OCI-LY3 (cell line): ENCODE results near the gene LPCAT1.

Experiments used
- H2AFZ ChIP-seq: fragments of 200-600, 300-600 bp; shearing (Covaris generic); 2 replicates; pipeline ENCODE4 v1.6.0; 2014; ENCODE audit warnings: antibody characterized with exemption, low read depth, low read length
- H3K27ac ChIP-seq: fragments of 200-600, 300-600 bp; sonication (generic); 2 replicates; pipeline ENCODE4 v1.5.1; 2014; ENCODE audit warnings: mild to moderate bottlenecking, low read length, moderate library complexity, mixed read lengths
- H3K27me3 ChIP-seq: fragments of 200-600, 300-600 bp; sonication (generic); 2 replicates; pipeline ENCODE4 v1.6.1; 2014; ENCODE audit warnings: low read depth, low read length, mixed read lengths
- H3K36me3 ChIP-seq: fragments of 200-600, 300-600 bp; sonication (generic); replicated peaks from 2 replicates; pipeline ENCODE3; 2014; ENCODE audit warnings: low read depth, low read length, mixed read lengths
- H3K4me1 ChIP-seq: fragments of 300-600, 200-600 bp; sonication (generic); 2 replicates; pipeline ENCODE4 v1.6.1; 2014; ENCODE audit warnings: low read length, mixed read lengths
- H3K4me2 ChIP-seq: fragments of 200-600, 300-600 bp; sonication (generic); 2 replicates; pipeline ENCODE4 v1.6.1; 2014; ENCODE audit warnings: low read length, mixed read lengths
- H3K4me3 ChIP-seq: fragments of 300-600, 200-600 bp; sonication (generic); 2 replicates; pipeline ENCODE4 v1.5.1; 2014; ENCODE audit warnings: antibody characterized with exemption, mild to moderate bottlenecking, low read length, moderate library complexity
- H3K79me2 ChIP-seq: fragments of 300-600, 200-600 bp; shearing (Covaris generic); 2 replicates; pipeline ENCODE4 v1.6.1; 2014; ENCODE audit warnings: mild to moderate bottlenecking, low read length, mixed read lengths
- H3K9ac ChIP-seq: fragments of 300-600, 200-600 bp; shearing (Covaris generic); 2 replicates; pipeline ENCODE4 v1.6.0; 2014; ENCODE audit warnings: mild to moderate bottlenecking, low read length, moderate library complexity
- H3K9me3 ChIP-seq: fragments of 200-600, 300-600 bp; shearing (Covaris generic); 2 replicates; pipeline ENCODE4 v1.6.1; 2014; ENCODE audit warnings: low read length, mixed read lengths; ENCODE audit not compliant: insufficient read depth
- H4K20me1 ChIP-seq: fragments of 200-600, 300-600 bp; sonication (generic); 2 replicates; pipeline ENCODE4 v1.6.1; 2016; ENCODE audit warnings: low read length, mixed read lengths; ENCODE audit not compliant: insufficient read depth
- EZH2phosphoT487 ChIP-seq: fragments of 200-600 bp; shearing (Covaris generic); IDR thresholded peaks from 2 replicates; pipeline ENCODE4 v1.6.1; 2018; ENCODE audit warnings: antibody characterized with exemption, mixed run types, low read depth
- TF ChIP-seq, protein P1 (sequence below): fragments of 200-600, 300-600 bp; sonication (generic); IDR thresholded peaks from 2 replicates; pipeline ENCODE4 v1.5.1; 2014; ENCODE audit warnings: antibody characterized with exemption, low read length, low read depth

The LPCAT1 gene

GRCh38 chr5:1501372-1502045 lies 22.3 kb downstream of the LPCAT1 start:
- H3K79me2 ChIP-seq: peaks cover 71% of the 10 kb centered on the region
- no peak for TF ChIP-seq EZH2phosphoT487
- TF ChIP-seq, protein P1, sequence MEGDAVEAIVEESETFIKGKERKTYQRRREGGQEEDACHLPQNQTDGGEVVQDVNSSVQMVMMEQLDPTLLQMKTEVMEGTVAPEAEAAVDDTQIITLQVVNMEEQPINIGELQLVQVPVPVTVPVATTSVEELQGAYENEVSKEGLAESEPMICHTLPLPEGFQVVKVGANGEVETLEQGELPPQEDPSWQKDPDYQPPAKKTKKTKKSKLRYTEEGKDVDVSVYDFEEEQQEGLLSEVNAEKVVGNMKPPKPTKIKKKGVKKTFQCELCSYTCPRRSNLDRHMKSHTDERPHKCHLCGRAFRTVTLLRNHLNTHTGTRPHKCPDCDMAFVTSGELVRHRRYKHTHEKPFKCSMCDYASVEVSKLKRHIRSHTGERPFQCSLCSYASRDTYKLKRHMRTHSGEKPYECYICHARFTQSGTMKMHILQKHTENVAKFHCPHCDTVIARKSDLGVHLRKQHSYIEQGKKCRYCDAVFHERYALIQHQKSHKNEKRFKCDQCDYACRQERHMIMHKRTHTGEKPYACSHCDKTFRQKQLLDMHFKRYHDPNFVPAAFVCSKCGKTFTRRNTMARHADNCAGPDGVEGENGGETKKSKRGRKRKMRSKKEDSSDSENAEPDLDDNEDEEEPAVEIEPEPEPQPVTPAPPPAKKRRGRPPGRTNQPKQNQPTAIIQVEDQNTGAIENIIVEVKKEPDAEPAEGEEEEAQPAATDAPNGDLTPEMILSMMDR: no peak
- peak overlapping the region; percentile 100 for H3K4me2 ChIP-seq
- H3K9ac ChIP-seq: peak overlapping the region; percentile 99
- H3K36me3 ChIP-seq: peaks cover 38% of the 10 kb centered on the region
- H3K9me3 ChIP-seq: no peaks in the 10 kb centered on the region
- H3K4me3 ChIP-seq: peak overlapping the region; percentile 87
- H3K27ac ChIP-seq: peak overlapping the region; percentile 100
- H2AFZ ChIP-seq: no peak overlapping the region
- H3K4me1 ChIP-seq: peaks cover 94% of the 10 kb centered on the region
- peaks cover 10% of the 10 kb centered on the region for H4K20me1 ChIP-seq
- no peaks in the 10 kb centered on the region for H3K27me3 ChIP-seq

DNA sequence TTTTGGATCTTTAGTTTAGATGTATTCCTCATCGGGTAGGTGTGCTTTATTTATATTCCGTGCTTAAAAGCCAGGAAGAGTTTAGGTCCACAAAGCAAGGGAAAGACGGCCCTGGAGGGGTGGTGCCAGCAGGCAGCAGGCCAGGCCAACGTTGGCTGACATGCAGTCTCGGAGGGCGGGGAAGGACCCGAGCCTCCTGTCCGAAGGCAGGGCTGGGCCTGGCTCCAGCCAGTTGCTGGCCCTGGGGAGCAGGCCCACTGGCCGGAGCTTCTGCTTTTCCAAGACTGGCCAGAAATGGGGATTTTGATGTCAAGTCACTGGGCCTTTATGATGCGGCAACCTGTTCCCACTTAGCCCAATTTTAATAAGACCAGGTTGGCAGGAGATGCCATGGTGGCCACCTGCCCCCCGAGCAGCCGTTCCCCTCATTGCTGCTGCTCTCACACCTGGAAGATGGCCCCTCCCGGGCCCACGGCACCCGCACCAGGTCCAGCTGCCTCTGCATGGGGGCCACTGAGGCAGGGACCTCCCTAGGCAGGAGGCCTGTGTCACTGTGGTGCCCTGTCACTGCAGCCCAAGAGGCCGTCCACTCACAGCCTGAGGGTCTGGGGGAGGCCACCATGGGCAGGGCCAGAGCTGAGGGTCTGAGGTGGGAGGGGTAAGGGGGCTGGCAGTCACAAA lies 23.2 kb downstream of the LPCAT1 start:
- H3K27ac ChIP-seq: peak overlapping the region; percentile 100
- no peak for TF ChIP-seq EZH2phosphoT487
- TF ChIP-seq, protein P1: no peak
- no peak overlapping the region for H2AFZ ChIP-seq
- no peaks in the 10 kb centered on the region for H3K27me3 ChIP-seq
- H3K4me2 ChIP-seq: peak overlapping the region; percentile 100
- peaks cover 94% of the 10 kb centered on the region for H3K4me1 ChIP-seq
- H3K9ac ChIP-seq: peak overlapping the region; percentile 99
- H3K9me3 ChIP-seq: no peaks in the 10 kb centered on the region
- 0 out of 2 replicates have a peak, but pooled peaks cover under 1% of the 10 kb centered on the region for H4K20me1 ChIP-seq
- H3K4me3 ChIP-seq: peak overlapping the region; percentile 87
- H3K79me2 ChIP-seq: peaks cover 71% of the 10 kb centered on the region
- peaks cover 40% of the 10 kb centered on the region for H3K36me3 ChIP-seq

- H3K9ac ChIP-seq: peak overlapping the region; percentile 99
- peak overlapping the region; percentile 100 for H3K27ac ChIP-seq
- H3K4me2 ChIP-seq: peak overlapping the region; percentile 100
These were observed 23.9 kb downstream of the LPCAT1 start for GRCh38 chr5:1499851-1500250.

More at GRCh38 chr5:1499851-1500250, 23.9 kb downstream of the LPCAT1 start:
- no peak overlapping the region for H2AFZ ChIP-seq
- peak overlapping the region; percentile 87 for H3K4me3 ChIP-seq
- H4K20me1 ChIP-seq: no peaks in the 10 kb centered on the region
- no peak for TF ChIP-seq EZH2phosphoT487
- TF ChIP-seq, protein P1: no peak
- peaks cover 71% of the 10 kb centered on the region for H3K79me2 ChIP-seq
- H3K27me3 ChIP-seq: no peaks in the 10 kb centered on the region
- H3K9me3 ChIP-seq: no peaks in the 10 kb centered on the region
- peaks cover 42% of the 10 kb centered on the region for H3K36me3 ChIP-seq
- peaks cover 94% of the 10 kb centered on the region for H3K4me1 ChIP-seq
